Panc1 (cell line): ENCODE data around the gene PANK4. TPM values are rescaled to one million over a fixed set of nuclear protein-coding genes. Genes with fewer than 3 reads are reported as not detected.

Experiments used
- ATAC-seq: fragments of 200-7000 bp; cut with Tn5 transposase; 2 replicates; pipeline ENCODE4 v1.9.1; 2020; ENCODE audit warnings: mild to moderate bottlenecking, moderate library complexity
- Bru-seq: library from RNA; stranded (reverse); fragments of 400-500 nt; gene quantifications from one replicate; lab custom pipeline; 2021; lab: Mats Ljungman, UMichigan
- BruChase-seq, 2 experiments: library from RNA; stranded (reverse); fragments of 400-500 nt; gene quantifications; one replicate each; lab custom pipeline; 2021; lab: Mats Ljungman, UMichigan
- BruUV-seq: library from RNA; stranded (reverse); fragments of 400-500 nt; replicated peaks from 2 replicates; lab custom pipeline; 2021; lab: Mats Ljungman, UMichigan
- CTCF ChIA-PET: fragments of 300-600 bp; sonication (Branson Sonifier 250); formaldehyde crosslinking; loops from one replicate; lab custom pipeline; 2022; ENCODE audit warnings: antibody characterized with exemption; lab: Charles Lee
- POLR2A ChIA-PET: fragments of 300-600 bp; sonication (Branson Sonifier 250); formaldehyde crosslinking; loops from one replicate; lab custom pipeline; 2022; ENCODE audit warnings: antibody characterized with exemption; lab: Charles Lee
- DNase-seq: peaks from one replicate; pipeline ENCODE4 v3.0.0-alpha.2; 2010; ENCODE audit warnings: low read depth, low spot score
- H3K27ac ChIP-seq: 2 replicates; pipeline ENCODE4 v1.5.1; 2011; ENCODE audit warnings: mild to moderate bottlenecking, low read length, inconsistent platforms
- H3K27me3 ChIP-seq: fragments of 200-500 bp; sonication (Bioruptor generic); 2 replicates; pipeline ENCODE4 v1.6.0; 2014; ENCODE audit warnings: low read length, inconsistent platforms; ENCODE audit not compliant: control insufficient read depth, insufficient read depth
- H3K36me3 ChIP-seq: fragments of 200-500 bp; sonication (Bioruptor generic); 2 replicates; pipeline ENCODE4 v1.5.1; 2014; ENCODE audit warnings: inconsistent platforms, mild to moderate bottlenecking, low read length, moderate library complexity; ENCODE audit not compliant: control insufficient read depth, insufficient read depth
- H3K4me1 ChIP-seq: 2 replicates; pipeline ENCODE4 v1.5.1; 2011; ENCODE audit warnings: inconsistent platforms, mild to moderate bottlenecking, low read length, moderate library complexity; ENCODE audit not compliant: control insufficient read depth, insufficient read depth
- H3K4me3 ChIP-seq, 2 experiments: 2 replicates each; pipeline ENCODE4 v1.5.1; 2011 to 2012; ENCODE audit warnings: low read depth in 2 of 2, low read length in 2 of 2, mild to moderate bottlenecking in 2 of 2, inconsistent platforms in 1 of 2, moderate library complexity in 1 of 2
- H3K9me3 ChIP-seq: fragments of 200-500 bp; sonication (Bioruptor generic); 2 replicates; pipeline ENCODE4 v1.5.1; 2014; ENCODE audit warnings: low read depth, mild to moderate bottlenecking, inconsistent platforms, low read length, moderate library complexity; ENCODE audit not compliant: control insufficient read depth, insufficient read depth
- CTCF ChIP-seq: fragments of 450-650 bp; IDR thresholded peaks from 2 replicates; pipeline ENCODE4 v1.5.1; 2017; ENCODE audit warnings: mild to moderate bottlenecking
- POLR2AphosphoS5 ChIP-seq: IDR thresholded peaks from 2 replicates; pipeline ENCODE4 v1.6.1; 2012; ENCODE audit warnings: mild to moderate bottlenecking, low read depth, low read length, moderate library complexity
- SIN3A ChIP-seq: IDR thresholded peaks from 2 replicates; pipeline ENCODE4 v1.6.1; 2012; ENCODE audit warnings: low read depth, mild to moderate bottlenecking, low read length, moderate library complexity, borderline replicate concordance; ENCODE audit not compliant: insufficient read depth
- TCF7L2 ChIP-seq: IDR thresholded peaks from 2 replicates; pipeline ENCODE4 v1.6.1; 2011; ENCODE audit warnings: mild to moderate bottlenecking, low read depth, low read length, inconsistent platforms
- in situ Hi-C: cut with HindIII; loops from 2 replicates; pipeline ENCODE4 v1.10.0; 2016; ENCODE audit warnings: low sequenced_read_pairs, low pct_unique_long_range_greater_than_20kb
- intact Hi-C: fragments of 100-400 bp; cut with micrococcal nuclease; formaldehyde crosslinking; loops from one replicate; pipeline ENCODE4 v1.10.0; 2022; ENCODE audit not compliant: unreplicated experiment
- long read RNA-seq: library from polyadenylated mRNA; unstranded; transcript quantifications from one replicate; pipeline ENCODE4 v2.0.0, GENCODE V29; 2021; ENCODE audit not compliant: unreplicated experiment
- polyA plus RNA-seq: library from polyadenylated mRNA; unstranded; fragments of >200 nt; gene quantifications from one replicate; pipeline ENCODE4 v1.2.1, GENCODE V29; 2012; ENCODE audit warnings: missing spikeins; ENCODE audit not compliant: insufficient read length
- total RNA-seq: library from RNA; stranded (reverse); gene quantifications from one replicate; pipeline ENCODE4 v1.2.1, GENCODE V29; 2021; ENCODE audit not compliant: unreplicated experiment
- TF ChIP-seq, protein P1 (sequence below), 2 experiments: IDR thresholded peaks; 2 replicates each; pipeline ENCODE4 v1.6.1; 2011 to 2012; ENCODE audit warnings: low read depth in 2 of 2, control low read depth in 1 of 2, low read length in 1 of 2, mild to moderate bottlenecking in 1 of 2, moderate library complexity in 1 of 2; ENCODE audit not compliant: insufficient read depth in 1 of 2

PANK4 gene
- total RNA-seq (35.9 TPM), Bru-seq, nascent RNA (percentile 66 among the genes with signal in this experiment), BruChase-seq, experiment 1, labeled RNA remaining after a 2-hour chase (percentile 69 among the genes with signal in this experiment), BruChase-seq, experiment 2, labeled RNA remaining after a 6-hour chase (percentile 71 among the genes with signal in this experiment)
- polyA plus RNA-seq = 26.7 TPM
- long read RNA-seq, transcript PANK4-201 (19 exons, 2,677 nt) = major isoform, 10 of 51 reads
- long read RNA-seq, partial matches to known transcripts = 19 of 51 reads
- long read RNA-seq, other reads (novel, unspliced or antisense) = 22 of 51 reads

DNA sequence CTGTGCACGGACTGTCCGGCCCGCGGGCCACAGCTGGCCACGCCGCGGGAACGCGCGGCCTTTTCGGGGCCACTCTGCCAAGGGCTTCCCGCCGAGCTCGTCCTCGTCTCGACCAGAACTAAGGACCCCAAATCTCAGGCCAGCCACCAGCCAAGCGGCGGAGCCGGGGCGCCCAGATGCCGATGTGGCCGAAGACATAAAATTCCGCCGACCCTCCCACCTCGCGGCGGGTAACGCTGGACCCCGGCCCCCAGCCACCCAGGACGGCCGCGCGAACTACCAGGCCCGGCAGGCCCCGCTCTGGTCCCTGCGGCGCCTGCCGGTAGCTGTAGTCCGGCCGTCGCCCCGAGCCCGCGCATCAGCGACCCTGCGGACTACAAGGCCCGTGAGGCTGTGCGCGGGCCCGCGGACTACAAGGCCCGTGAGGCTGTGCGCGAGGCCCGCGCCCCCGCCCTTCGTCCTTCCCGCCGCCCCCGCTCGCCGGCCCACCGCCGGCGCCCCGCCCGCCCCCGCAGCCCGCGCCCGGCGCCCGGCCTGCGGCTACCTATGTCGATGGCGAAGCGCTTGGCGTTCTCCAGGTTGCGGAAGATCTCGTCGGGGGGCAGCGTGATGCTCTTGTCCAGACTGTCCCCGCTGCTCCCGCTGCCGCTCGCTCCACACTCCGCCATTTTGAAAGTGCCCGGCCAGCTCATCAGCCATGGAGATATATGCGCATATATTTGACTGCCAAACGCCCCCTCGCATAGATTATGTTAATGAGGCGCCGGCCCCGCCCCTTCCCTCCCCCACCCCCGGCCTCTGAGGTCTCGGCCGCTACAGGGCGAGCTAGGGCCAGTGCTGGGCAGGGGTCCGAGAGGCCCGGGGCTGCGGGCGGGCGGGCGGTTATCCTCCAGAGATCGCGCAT is at the start of gene PANK4:
PANK4 (minus strand) TSS at position 677 of the 904 bp plus-strand sequence; CDS start at position 668, 9 bp downstream.
- ChIA-PET CTCF (interaction anchor here (0.6 to 0.7 kb wide), 2 partner anchors 8 to 111 kb away, joined by 3 to 5 read pairs; no protein-coding TSS in a partner anchor), POLR2A (interaction anchor here (0.5 to 0.7 kb wide), 6 partner anchors 8 to 314 kb away, joined by 3 to 5 read pairs (median 4); no protein-coding TSS in a partner anchor)
- in situ Hi-C loops = no loop called here
- peak; percentile 95 for ATAC-seq
- H3K4me3 ChIP-seq = peak within 1 kb of the TSS; percentile 70 to 93
- intact Hi-C loops = no loop called here
- BruUV-seq = no TSS peak
- H3K4me1 ChIP-seq = peaks cover 49% of the 10 kb centered on the region
- no peak for DNase-seq
- no peaks in the 10 kb centered on the region for H3K9me3 ChIP-seq
- TF ChIP-seq SIN3A (0 out of 2 replicates have a peak, but pooled peaks have one; percentile 68), POLR2AphosphoS5 (peak; percentile 69), TCF7L2 (no peak)
- no peaks in the 10 kb centered on the region for H3K27me3 ChIP-seq
- H3K36me3 ChIP-seq = no peaks in the 10 kb centered on the region; the same call in 1 of the 2 replicates
- H3K27ac ChIP-seq = peak within 1 kb of the TSS; percentile 87

- no peak overlapping the region for H3K27ac ChIP-seq
- BruUV-seq = no TSS peak
- POLR2A ChIA-PET = no interaction called here
- DNase-seq (no peak), ATAC-seq (no peak)
- in situ Hi-C loops = no loop called here
- H3K4me3 ChIP-seq = no peak overlapping the region
- H3K9me3 ChIP-seq = peaks cover 10% of the 10 kb centered on the region; the same call in 1 of the 2 replicates
- no peaks in the 10 kb centered on the region for H3K36me3 ChIP-seq
- intact Hi-C loops = no loop called here
- no peak for TF ChIP-seq TCF7L2
- TF ChIP-seq CTCF = no peak
- CTCF ChIA-PET = interaction anchor here (0.5 kb wide), 1 partner anchor 73 kb away, joined by 3 read pairs; no protein-coding TSS in a partner anchor
- H3K27me3 ChIP-seq = no peaks in the 10 kb centered on the region
- no peaks in the 10 kb centered on the region; the same call in 1 of the 2 replicates for H3K4me1 ChIP-seq
These were observed 48.0 kb upstream of the PANK4 start for GRCh38 chr1:2574350-2574749.

GRCh38 chr1:2573250-2573920 is 47.0 kb upstream of the PANK4 start:
- no peak for ATAC-seq
- intact Hi-C loops (no loop called here), in situ Hi-C loops (no loop called here)
- no TSS peak for BruUV-seq
- ChIA-PET CTCF (no interaction called here), POLR2A (no interaction called here)
- no peak for TF ChIP-seq TCF7L2
- no peak for TF ChIP-seq CTCF
- no peak for TF ChIP-seq SIN3A
- TF ChIP-seq, protein P1, sequence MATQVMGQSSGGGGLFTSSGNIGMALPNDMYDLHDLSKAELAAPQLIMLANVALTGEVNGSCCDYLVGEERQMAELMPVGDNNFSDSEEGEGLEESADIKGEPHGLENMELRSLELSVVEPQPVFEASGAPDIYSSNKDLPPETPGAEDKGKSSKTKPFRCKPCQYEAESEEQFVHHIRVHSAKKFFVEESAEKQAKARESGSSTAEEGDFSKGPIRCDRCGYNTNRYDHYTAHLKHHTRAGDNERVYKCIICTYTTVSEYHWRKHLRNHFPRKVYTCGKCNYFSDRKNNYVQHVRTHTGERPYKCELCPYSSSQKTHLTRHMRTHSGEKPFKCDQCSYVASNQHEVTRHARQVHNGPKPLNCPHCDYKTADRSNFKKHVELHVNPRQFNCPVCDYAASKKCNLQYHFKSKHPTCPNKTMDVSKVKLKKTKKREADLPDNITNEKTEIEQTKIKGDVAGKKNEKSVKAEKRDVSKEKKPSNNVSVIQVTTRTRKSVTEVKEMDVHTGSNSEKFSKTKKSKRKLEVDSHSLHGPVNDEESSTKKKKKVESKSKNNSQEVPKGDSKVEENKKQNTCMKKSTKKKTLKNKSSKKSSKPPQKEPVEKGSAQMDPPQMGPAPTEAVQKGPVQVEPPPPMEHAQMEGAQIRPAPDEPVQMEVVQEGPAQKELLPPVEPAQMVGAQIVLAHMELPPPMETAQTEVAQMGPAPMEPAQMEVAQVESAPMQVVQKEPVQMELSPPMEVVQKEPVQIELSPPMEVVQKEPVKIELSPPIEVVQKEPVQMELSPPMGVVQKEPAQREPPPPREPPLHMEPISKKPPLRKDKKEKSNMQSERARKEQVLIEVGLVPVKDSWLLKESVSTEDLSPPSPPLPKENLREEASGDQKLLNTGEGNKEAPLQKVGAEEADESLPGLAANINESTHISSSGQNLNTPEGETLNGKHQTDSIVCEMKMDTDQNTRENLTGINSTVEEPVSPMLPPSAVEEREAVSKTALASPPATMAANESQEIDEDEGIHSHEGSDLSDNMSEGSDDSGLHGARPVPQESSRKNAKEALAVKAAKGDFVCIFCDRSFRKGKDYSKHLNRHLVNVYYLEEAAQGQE (IDR thresholded peaks at IDR 0.05; ENCODE audit: insufficient read depth in 1 of 2, low read depth in 2 of 2, low read length in 1 of 2) = no peak
- TF ChIP-seq POLR2AphosphoS5 = no peak
- Histone ChIP-seq H3K27ac (no peak overlapping the region), H3K9me3 (peaks cover 10% of the 10 kb centered on the region; the same call in 1 of the 2 replicates), H3K27me3 (no peaks in the 10 kb centered on the region), H3K36me3 (no peaks in the 10 kb centered on the region), H3K4me1 (no peaks in the 10 kb centered on the region; the same call in 1 of the 2 replicates), H3K4me3 (no peak overlapping the region)
- DNase-seq = no peak
